ENCODE measurements around the gene RRP1B. TPM values are rescaled to one million over a fixed set of nuclear protein-coding genes. Genes with fewer than 3 reads are reported as not detected.
A peak's percentile ranks its signal among the peaks of the same experiment; 100 is the strongest.

RRP1B gene
- total and polyA plus RNA-seq, 9 of the 15 experiments (the other 6 are each of a cell fraction or from before 2014, with no cell fraction given) = 6.8 to 66.6 (median 41.9) TPM

- TF ChIP-seq ZMIZ1 (IDR thresholded peaks at IDR 0.05; ENCODE audit: low read depth in 2 of 2, low read length in 2 of 2) (no peak), ZZZ3 (IDR thresholded peaks at IDR 0.05) (no peak), ESRRA (IDR thresholded peaks at IDR 0.05; ENCODE audit: borderline replicate concordance, low read depth) (no peak), MBD2 (IDR thresholded peaks at IDR 0.05; ENCODE audit: borderline replicate concordance, low read depth) (no peak)
These were observed 48.1 kb downstream of the RRP1B start (continued) for GRCh38 chr21:43707462-43707861.

GRCh38 chr21:43708745-43709381 is 49.5 kb downstream of the RRP1B start:
- Histone ChIP-seq H4K20me1 (replicated peaks; ENCODE audit: control insufficient read depth, insufficient read depth, low read length) (no peaks in the 10 kb centered on the region), H2AFZ (ENCODE audit: low read depth, low read length) (no peak overlapping the region), H3K79me2 (ENCODE audit: control insufficient read depth, insufficient read depth, low read length) (no peaks in the 10 kb centered on the region), H3K9me1 (ENCODE audit: control insufficient read depth, insufficient read depth, low read length) (no peaks in the 10 kb centered on the region), H3K4me3 (no peak overlapping the region), H3K9ac (ENCODE audit: insufficient read depth in 1 of 2, low read depth in 2 of 2, low read length in 2 of 2) (no peak overlapping the region), H3K36me3 (ENCODE audit: control insufficient read depth, insufficient read depth, low read length) (no peaks in the 10 kb centered on the region), H3K4me1 (replicated peaks in 1 of 2; ENCODE audit: control insufficient read depth in 2 of 2, insufficient read depth in 2 of 2, low read length in 2 of 2) (peaks cover 8 to 22% of the 10 kb centered on the region in 2 experiments; a peak in 3 of 5 replicates), H3K4me2 (ENCODE audit: insufficient read depth, low read length) (no peak overlapping the region), H3K27ac (ENCODE audit: extremely low read depth, low read depth, low read length) (no peak overlapping the region), H3K27me3 (ENCODE audit: control insufficient read depth in 2 of 2, insufficient read depth in 2 of 2, low read length in 2 of 2) (no peaks in the 10 kb centered on the region; a peak in 1 of 5 replicates), H3K9me3 (replicated peaks; ENCODE audit: control insufficient read depth, insufficient read depth, low read depth, low read length) (no peaks in the 10 kb centered on the region)
- no peak for FAIRE-seq
- whole genome bisulfite sequencing (ENCODE audit: insufficient coverage, low coverage, missing lambda C conversion rate) = 70% methylated on average over 13 of the region's 13 CpGs
- intact Hi-C loops (cut with micrococcal nuclease) (no loop called here), in situ Hi-C loops (cut with MboI) (no loop called here)
- BruUV-seq (replicated peaks) = no TSS peak
- POLR2A ChIA-PET = no interaction called here
- no peak for ATAC-seq
- CTCF ChIA-PET (ENCODE audit: low intra/inter-chr PET ratio) = no interaction called here
- DNase-seq (ENCODE audit: extremely low read depth in 1 of 4, low spot score in 3 of 4) = no peak
- TF ChIP-seq ZC3H4 (CRISPR knock-in tag; IDR thresholded peaks at IDR 0.05; ENCODE audit: borderline replicate concordance) (no peak), ZNF146 (CRISPR knock-in tag; IDR thresholded peaks at IDR 0.05; ENCODE audit: unreplicated experiment) (peak; percentile 100), PTTG1 (tag; IDR thresholded peaks at IDR 0.05; ENCODE audit: low read depth) (no peak), E2F4 (CRISPR knock-in tag; IDR thresholded peaks at IDR 0.05; ENCODE audit: low read depth) (no peak), CLOCK (CRISPR knock-in tag; IDR thresholded peaks at IDR 0.05; ENCODE audit: borderline replicate concordance) (no peak), RBM25 (IDR thresholded peaks at IDR 0.05; ENCODE audit: low read depth, low read length, severe bottlenecking) (peak; percentile 91), HDAC2 (IDR thresholded peaks at IDR 0.05) (0 out of 2 replicates have a peak, but pooled peaks have one; percentile 29), ZNF445 (CRISPR knock-in tag; IDR thresholded peaks at IDR 0.05; ENCODE audit: low read depth) (no peak), GABPA (tag; conservative IDR thresholded peaks at IDR 0.05; ENCODE audit: low read depth) (no peak)

Measured in K562 (cell line).